K562 (cell line): ENCODE results near the gene SPIN1. TPM values are rescaled to one million over a fixed set of nuclear protein-coding genes. Genes with fewer than 3 reads are reported as not detected.

Source experiments
- ATAC-seq: fragments of 200-7000 bp; cut with Tn5 transposase; 3 replicates; pipeline ENCODE4 v1.9.1; 2020; ENCODE audit warnings: moderate library complexity
- BruUV-seq: library from RNA; stranded (reverse); fragments of 400-500 nt; replicated peaks from 2 replicates; lab custom pipeline; 2021; lab: Mats Ljungman, UMichigan
- CTCF ChIA-PET: fragments of 300-600 bp; formaldehyde crosslinking; extraction: SDS; loops from one replicate; lab custom pipeline; 2021; ENCODE audit warnings: low intra/inter-chr PET ratio; lab: Yijun Ruan, JAX
- POLR2A ChIA-PET: fragments of 300-600, 350-650 bp; sonication (Branson Sonifier 250); formaldehyde crosslinking; extraction: SDS; loops from one replicate; lab custom pipeline; 2021; ENCODE audit warnings: antibody characterized with exemption, inconsistent platforms; lab: Yijun Ruan, JAX
- DNase-seq, 4 experiments: peaks; one replicate each; pipeline versions ENCODE4 v3.0.0 to v3.0.0-alpha.2; 2011 to 2018; ENCODE audit warnings: low spot score in 3 of 4, mixed read lengths in 3 of 4; ENCODE audit errors: extremely low read depth in 1 of 4
- FAIRE-seq: peaks from 2 replicates; lab custom pipeline; 2011; peaks lifted over from hg19 to GRCh38; lab: Jason Lieb, UNC
- H2AFZ ChIP-seq: 2 replicates; pipeline ENCODE4 v1.6.0; 2011; ENCODE audit warnings: low read depth, low read length, control low read depth, inconsistent platforms
- H3K27ac ChIP-seq: fragments of 200-600 bp; 3 replicates; pipeline ENCODE4 v1.8.0; 2011; ENCODE audit warnings: low read depth, mild to moderate bottlenecking, control low read depth, inconsistent platforms, low read length, moderate library complexity, mixed read lengths; ENCODE audit errors: extremely low read depth
- H3K27me3 ChIP-seq, 2 experiments: fragments of 300-600 bp in 1 of 2; 2 replicates in 1 of 2; 3 replicates in 1 of 2; pipeline versions ENCODE4 v1.6.0 to v1.8.0; 2011; ENCODE audit warnings: inconsistent platforms in 2 of 2, low read length in 2 of 2, mild to moderate bottlenecking in 1 of 2, mixed read lengths in 1 of 2, moderate library complexity in 1 of 2; ENCODE audit not compliant: control insufficient read depth in 2 of 2, insufficient read depth in 2 of 2
- H3K36me3 ChIP-seq: fragments of 300-600 bp; 3 replicates; pipeline ENCODE4 v1.8.0; 2011; ENCODE audit warnings: mild to moderate bottlenecking, low read length, inconsistent platforms; ENCODE audit not compliant: control insufficient read depth, insufficient read depth
- H3K4me1 ChIP-seq, 2 experiments: fragments of 200-600 bp in 1 of 2; replicated peaks in 1 of 2; 2 replicates in 1 of 2; 3 replicates in 1 of 2; pipeline versions ENCODE4 v1.5.1 to v1.8.0; 2011; ENCODE audit warnings: inconsistent platforms in 2 of 2, low read length in 2 of 2, mild to moderate bottlenecking in 1 of 2, mixed read lengths in 1 of 2, moderate library complexity in 1 of 2; ENCODE audit not compliant: control insufficient read depth in 2 of 2, insufficient read depth in 2 of 2
- H3K4me2 ChIP-seq: 2 replicates; pipeline ENCODE4 v1.6.1; 2011; ENCODE audit warnings: low read length, control low read depth, inconsistent platforms, mixed read lengths; ENCODE audit not compliant: insufficient read depth
- H3K4me3 ChIP-seq: fragments of 200-600 bp; sonication (generic), shearing (Covaris generic); 2 replicates; pipeline ENCODE4 v1.5.1; 2016; ENCODE audit warnings: control low read depth, inconsistent platforms
- H3K79me2 ChIP-seq: fragments of 200-600 bp; 3 replicates; pipeline ENCODE4 v1.8.0; 2011; ENCODE audit warnings: low read length, inconsistent platforms; ENCODE audit not compliant: control insufficient read depth, insufficient read depth
- H3K9ac ChIP-seq, 2 experiments: 2 replicates each; pipeline versions ENCODE4 v1.6.0 to v1.6.1; 2011; ENCODE audit warnings: low read depth in 2 of 2, low read length in 2 of 2, control low read depth in 1 of 2, inconsistent platforms in 1 of 2, mild to moderate bottlenecking in 1 of 2, mixed read lengths in 1 of 2; ENCODE audit not compliant: insufficient read depth in 1 of 2
- H3K9me1 ChIP-seq: one replicate; pipeline ENCODE4 v1.6.0; 2011; ENCODE audit warnings: inconsistent platforms, mild to moderate bottlenecking, low read length, moderate library complexity; ENCODE audit not compliant: control insufficient read depth, insufficient read depth
- H3K9me3 ChIP-seq: replicated peaks from 2 replicates; pipeline ENCODE4 v1.5.1; 2011; ENCODE audit warnings: low read depth, low read length, inconsistent platforms; ENCODE audit not compliant: control insufficient read depth, insufficient read depth
- H4K20me1 ChIP-seq: replicated peaks from 2 replicates; pipeline ENCODE4 v1.6.1; 2011; ENCODE audit warnings: low read length, inconsistent platforms, mixed read lengths; ENCODE audit not compliant: control insufficient read depth, insufficient read depth
- ELF2 ChIP-seq: fragments of 250-450 bp; sonication (Bioruptor Pico); IDR thresholded peaks from 2 replicates; pipeline ENCODE4 v1.5.0; 2021; ENCODE audit warnings: mild to moderate bottlenecking
- FOS ChIP-seq: IDR thresholded peaks from 3 replicates; pipeline ENCODE4 v1.6.1; 2011; ENCODE audit not compliant: insufficient read length; ENCODE audit errors: extremely low read depth
- GABPB1 ChIP-seq: sonication (generic); formaldehyde crosslinking; IDR thresholded peaks from 2 replicates; pipeline ENCODE4 v1.8.0; 2022; ENCODE audit warnings: mild to moderate bottlenecking, missing genetic modification reagents
- GATAD2A ChIP-seq: fragments of 450-650 bp; IDR thresholded peaks from 2 replicates; pipeline ENCODE4 v1.6.1; 2017
- HMG20B ChIP-seq: fragments of 250-450 bp; sonication (Bioruptor Pico); IDR thresholded peaks from 2 replicates; pipeline ENCODE4 v1.5.0; 2021; ENCODE audit warnings: mild to moderate bottlenecking
- NFIC ChIP-seq: fragments of 450-650 bp; IDR thresholded peaks from 2 replicates; pipeline ENCODE4 v1.6.1; 2017; ENCODE audit warnings: mild to moderate bottlenecking, inconsistent platforms
- RBM14 ChIP-seq: fragments of 200-400 bp; formaldehyde crosslinking; IDR thresholded peaks from 2 replicates; pipeline ENCODE4 v1.6.1; 2018; ENCODE audit warnings: low read depth, mild to moderate bottlenecking, low read length, moderate library complexity, borderline replicate concordance; ENCODE audit not compliant: insufficient read depth
- XRCC3 ChIP-seq: fragments of 450-650 bp; IDR thresholded peaks from 2 replicates; pipeline ENCODE4 v1.6.1; 2017; ENCODE audit warnings: mild to moderate bottlenecking, moderate library complexity
- ZNF232 ChIP-seq: sonication (generic); formaldehyde crosslinking; IDR thresholded peaks from 2 replicates; pipeline ENCODE4 v1.8.0; 2022; ENCODE audit warnings: mild to moderate bottlenecking, missing genetic modification reagents
- ZNF717 ChIP-seq: fragments of 250-450 bp; sonication (Bioruptor Pico); IDR thresholded peaks from 2 replicates; pipeline ENCODE4 v1.5.0; 2021
- WGBS: fragments of 100-300 bp; shearing (Covaris generic); methylation state at CpG from one replicate; pipeline ENCODE4 v1.1.6; 2016; ENCODE audit warnings: low coverage, mixed read lengths; ENCODE audit not compliant: insufficient coverage; ENCODE audit errors: missing lambda C conversion rate; 5-methylcytosine and 5-hydroxymethylcytosine counted together
- in situ Hi-C: fragments of 300-500 bp; cut with MboI; formaldehyde crosslinking; loops from 4 replicates; pipeline ENCODE4 v1.15.0; 2018; ENCODE audit warnings: inconsistent platforms, mixed read lengths
- intact Hi-C: fragments of 100-400 bp; cut with micrococcal nuclease; formaldehyde crosslinking; loops from 2 replicates; pipeline ENCODE4 v1.14.2; 2022
- polyA plus RNA-seq, 8 experiments: library from polyadenylated mRNA; depleted of rRNA in 4 of 8; stranded (reverse) in 5 of 8; unstranded in 3 of 8; fragments of >200 nt; fragmentation: Nextera tagmentation in 2 of 8; fragmentation: Illumina TruSeq in 1 of 8; extraction: Ambion mirVana in 2 of 8; extraction: Trizol in 1 of 8; gene quantifications; 2 replicates each; pipeline versions ENCODE4 v1.2.1 to v1.2.3, GENCODE V29; 2011 to 2014; ENCODE audit warnings: inconsistent platforms in 1 of 8, missing spikeins in 1 of 8
- total RNA-seq, 7 experiments: library from RNA; depleted of rRNA in 6 of 7; stranded (reverse); fragments of >200 nt in 6 of 7; fragmentation: Illumina TruSeq in 2 of 7; extraction: Trizol in 2 of 7; gene quantifications; 2 replicates each; pipeline versions ENCODE4 v1.2.1 to v1.2.3, GENCODE V29; 2011 to 2021; ENCODE audit warnings: low replicate concordance in 1 of 7
- TF ChIP-seq, protein P1 (sequence below): sonication (generic); formaldehyde crosslinking; IDR thresholded peaks from 2 replicates; pipeline ENCODE4 v1.8.0; 2023; ENCODE audit warnings: mild to moderate bottlenecking, missing genetic modification reagents
- TF ChIP-seq, protein P2 (sequence below), 2 experiments: fragments of 200-800 bp in 1 of 2; sonication (Bioruptor generic) in 1 of 2; sonication (generic) in 1 of 2; formaldehyde crosslinking in 1 of 2; IDR thresholded peaks in 1 of 2; conservative IDR thresholded peaks in 1 of 2; 2 replicates each; pipeline versions ENCODE4 v1.5.0 to v1.6.1; 2016 to 2020; ENCODE audit warnings: missing compliant biosample characterization in 1 of 2, missing genetic modification characterization in 1 of 2, missing genetic modification reagents in 1 of 2

The SPIN1 gene
- total and polyA plus RNA-seq, 9 of the 15 experiments (the other 6 are each of a cell fraction or from before 2014, with no cell fraction given): 7.4 to 25.7 (median 15.6) TPM

DNA sequence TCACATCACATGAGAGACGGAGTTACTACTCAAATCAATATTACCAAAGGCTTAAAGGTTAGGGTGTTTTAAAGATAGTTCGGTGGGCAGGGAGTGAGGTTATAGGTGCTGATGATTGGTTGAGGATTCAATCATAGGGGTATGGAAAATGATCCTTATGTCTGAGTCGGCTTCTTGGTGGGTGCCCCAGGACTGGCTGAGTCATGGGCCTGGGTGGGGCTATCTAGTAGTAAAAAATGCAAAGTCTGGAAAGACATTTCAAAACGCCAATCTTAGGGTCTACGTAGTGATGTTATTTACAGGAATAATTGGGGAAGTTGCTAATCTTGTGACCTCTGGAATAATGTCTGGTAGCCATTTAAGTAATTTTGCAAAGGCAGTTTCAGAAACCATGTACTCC is 15.2 kb upstream of the SPIN1 start:
- Histone ChIP-seq H3K9me1 (no peaks in the 10 kb centered on the region), H3K79me2 (no peaks in the 10 kb centered on the region), H3K4me1 (no peaks in the 10 kb centered on the region; a peak in 1 of 5 replicates), H3K4me2 (no peak overlapping the region), H2AFZ (no peak overlapping the region), H4K20me1 (no peaks in the 10 kb centered on the region), H3K9ac (no peak overlapping the region), H3K36me3 (no peaks in the 10 kb centered on the region), H3K9me3 (no peaks in the 10 kb centered on the region), H3K4me3 (no peak overlapping the region), H3K27me3 (no peaks in the 10 kb centered on the region; a peak in 1 of 5 replicates), H3K27ac (no peak overlapping the region)
- CTCF ChIA-PET: no interaction called here
- intact Hi-C loops: no loop called here
- BruUV-seq: no TSS peak
- DNase-seq (no peak), ATAC-seq (no peak), FAIRE-seq (no peak)
- in situ Hi-C loops: no loop called here
- WGBS: 0% methylated on average over 5 of the region's 5 CpGs
- POLR2A ChIA-PET: no interaction called here
- no peak for TF ChIP-seq NFIC
- TF ChIP-seq, protein P1, sequence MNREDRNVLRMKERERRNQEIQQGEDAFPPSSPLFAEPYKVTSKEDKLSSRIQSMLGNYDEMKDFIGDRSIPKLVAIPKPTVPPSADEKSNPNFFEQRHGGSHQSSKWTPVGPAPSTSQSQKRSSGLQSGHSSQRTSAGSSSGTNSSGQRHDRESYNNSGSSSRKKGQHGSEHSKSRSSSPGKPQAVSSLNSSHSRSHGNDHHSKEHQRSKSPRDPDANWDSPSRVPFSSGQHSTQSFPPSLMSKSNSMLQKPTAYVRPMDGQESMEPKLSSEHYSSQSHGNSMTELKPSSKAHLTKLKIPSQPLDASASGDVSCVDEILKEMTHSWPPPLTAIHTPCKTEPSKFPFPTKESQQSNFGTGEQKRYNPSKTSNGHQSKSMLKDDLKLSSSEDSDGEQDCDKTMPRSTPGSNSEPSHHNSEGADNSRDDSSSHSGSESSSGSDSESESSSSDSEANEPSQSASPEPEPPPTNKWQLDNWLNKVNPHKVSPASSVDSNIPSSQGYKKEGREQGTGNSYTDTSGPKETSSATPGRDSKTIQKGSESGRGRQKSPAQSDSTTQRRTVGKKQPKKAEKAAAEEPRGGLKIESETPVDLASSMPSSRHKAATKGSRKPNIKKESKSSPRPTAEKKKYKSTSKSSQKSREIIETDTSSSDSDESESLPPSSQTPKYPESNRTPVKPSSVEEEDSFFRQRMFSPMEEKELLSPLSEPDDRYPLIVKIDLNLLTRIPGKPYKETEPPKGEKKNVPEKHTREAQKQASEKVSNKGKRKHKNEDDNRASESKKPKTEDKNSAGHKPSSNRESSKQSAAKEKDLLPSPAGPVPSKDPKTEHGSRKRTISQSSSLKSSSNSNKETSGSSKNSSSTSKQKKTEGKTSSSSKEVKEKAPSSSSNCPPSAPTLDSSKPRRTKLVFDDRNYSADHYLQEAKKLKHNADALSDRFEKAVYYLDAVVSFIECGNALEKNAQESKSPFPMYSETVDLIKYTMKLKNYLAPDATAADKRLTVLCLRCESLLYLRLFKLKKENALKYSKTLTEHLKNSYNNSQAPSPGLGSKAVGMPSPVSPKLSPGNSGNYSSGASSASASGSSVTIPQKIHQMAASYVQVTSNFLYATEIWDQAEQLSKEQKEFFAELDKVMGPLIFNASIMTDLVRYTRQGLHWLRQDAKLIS: no peak
- no peak for TF ChIP-seq ZNF717 (CRISPR knock-in tag)
- TF ChIP-seq XRCC3: no peak
- TF ChIP-seq, protein P2, sequence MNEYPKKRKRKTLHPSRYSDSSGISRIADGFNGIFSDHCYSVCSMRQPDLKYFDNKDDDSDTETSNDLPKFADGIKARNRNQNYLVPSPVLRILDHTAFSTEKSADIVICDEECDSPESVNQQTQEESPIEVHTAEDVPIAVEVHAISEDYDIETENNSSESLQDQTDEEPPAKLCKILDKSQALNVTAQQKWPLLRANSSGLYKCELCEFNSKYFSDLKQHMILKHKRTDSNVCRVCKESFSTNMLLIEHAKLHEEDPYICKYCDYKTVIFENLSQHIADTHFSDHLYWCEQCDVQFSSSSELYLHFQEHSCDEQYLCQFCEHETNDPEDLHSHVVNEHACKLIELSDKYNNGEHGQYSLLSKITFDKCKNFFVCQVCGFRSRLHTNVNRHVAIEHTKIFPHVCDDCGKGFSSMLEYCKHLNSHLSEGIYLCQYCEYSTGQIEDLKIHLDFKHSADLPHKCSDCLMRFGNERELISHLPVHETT (CRISPR knock-in tag; conservative IDR thresholded peaks at IDR 0.05 in 1 of 2, IDR thresholded peaks at IDR 0.05 in 1 of 2): no peak
- TF ChIP-seq ZNF232 (CRISPR knock-in tag): no peak
- TF ChIP-seq FOS: no peak
- TF ChIP-seq GATAD2A: no peak
- TF ChIP-seq HMG20B (CRISPR knock-in tag): no peak
- TF ChIP-seq ELF2 (CRISPR knock-in tag): no peak
- TF ChIP-seq GABPB1 (CRISPR knock-in tag): no peak
- TF ChIP-seq RBM14: no peak
